ENCODE data around the gene PAK4.

DNA sequence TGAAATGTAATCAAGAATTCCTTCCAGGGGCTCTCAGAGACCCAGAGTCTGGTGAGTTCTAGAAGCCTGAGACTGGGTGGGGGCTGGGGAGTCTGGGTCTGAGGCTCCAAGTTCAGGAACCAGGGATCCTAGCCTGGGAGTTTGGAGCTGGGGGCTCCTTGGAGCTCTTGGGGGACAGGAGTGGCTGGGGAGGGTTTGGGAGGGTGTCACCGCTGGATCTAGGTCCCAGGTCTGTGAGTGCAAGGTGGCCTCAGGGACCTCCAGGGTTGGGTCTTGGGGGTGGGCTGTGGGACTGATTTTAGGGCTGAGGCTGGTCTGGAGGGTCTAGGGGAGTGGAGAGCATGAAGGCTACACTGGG is 77.4 kb downstream of the PAK4 start:
- TF ChIP-seq FOSL1 (CRISPR knock-in tag; IDR thresholded peaks at IDR 0.05; ENCODE audit: borderline replicate concordance): no peak
- TF ChIP-seq NFYC (CRISPR knock-in tag; IDR thresholded peaks at IDR 0.05): no peak
- TF ChIP-seq POLR2A (IDR thresholded peaks at IDR 0.05; ENCODE audit: insufficient read depth in 1 of 2, low read depth in 2 of 2, low read length in 2 of 2): no peak
- TF ChIP-seq EZH2 (conservative IDR thresholded peaks at IDR 0.05; ENCODE audit: low read depth, low read length): no peak
- TF ChIP-seq SMAD1 (CRISPR knock-in tag; IDR thresholded peaks at IDR 0.05; ENCODE audit: borderline replicate concordance, low read depth): no peak

Measured in HepG2 (cell line).